ENCODE results near the gene MAEL. TPM values are rescaled to one million over a fixed set of nuclear protein-coding genes. Genes with fewer than 3 reads are reported as not detected.

Gene MAEL
- total RNA-seq, 1 donor from 2014 or later = 0.11 TPM

- H3K9ac ChIP-seq (ENCODE audit: low read length) = no peak overlapping the region
- Mint-ChIP-seq H3K27ac (ENCODE audit: unreplicated experiment) (no peak overlapping the region), H3K9me3 (ENCODE audit: unreplicated experiment) (peaks cover 2% of the 10 kb centered on the region), H3K4me1 (ENCODE audit: low read depth, unreplicated experiment) (peaks cover 4% of the 10 kb centered on the region), H3K36me3 (ENCODE audit: low read depth, unreplicated experiment) (no peaks in the 10 kb centered on the region), H3K27me3 (ENCODE audit: low read depth, unreplicated experiment) (peaks cover 2% of the 10 kb centered on the region), H3K4me3 (ENCODE audit: unreplicated experiment) (no peak overlapping the region)
- no peaks in the 10 kb centered on the region for H3K36me3 ChIP-seq (ENCODE audit: insufficient read depth, low read length)
- no peak overlapping the region for H3K4me3 ChIP-seq (ENCODE audit: insufficient read depth, low read depth, low read length)
- H2AFZ ChIP-seq (ENCODE audit: low read depth, low read length) = no peak overlapping the region
- H3K27ac ChIP-seq (ENCODE audit: low read depth, low read length) = no peak overlapping the region
- no peaks in the 10 kb centered on the region for H4K20me1 ChIP-seq (ENCODE audit: insufficient read depth, low read length)
- no peaks in the 10 kb centered on the region for H3K4me1 ChIP-seq (ENCODE audit: insufficient read depth, low read length)
- peaks cover 6% of the 10 kb centered on the region for H3K27me3 ChIP-seq (ENCODE audit: insufficient read depth, low read length)
- H3K79me2 ChIP-seq (ENCODE audit: insufficient read depth, low read length) = no peaks in the 10 kb centered on the region
- TF ChIP-seq, protein P1, sequence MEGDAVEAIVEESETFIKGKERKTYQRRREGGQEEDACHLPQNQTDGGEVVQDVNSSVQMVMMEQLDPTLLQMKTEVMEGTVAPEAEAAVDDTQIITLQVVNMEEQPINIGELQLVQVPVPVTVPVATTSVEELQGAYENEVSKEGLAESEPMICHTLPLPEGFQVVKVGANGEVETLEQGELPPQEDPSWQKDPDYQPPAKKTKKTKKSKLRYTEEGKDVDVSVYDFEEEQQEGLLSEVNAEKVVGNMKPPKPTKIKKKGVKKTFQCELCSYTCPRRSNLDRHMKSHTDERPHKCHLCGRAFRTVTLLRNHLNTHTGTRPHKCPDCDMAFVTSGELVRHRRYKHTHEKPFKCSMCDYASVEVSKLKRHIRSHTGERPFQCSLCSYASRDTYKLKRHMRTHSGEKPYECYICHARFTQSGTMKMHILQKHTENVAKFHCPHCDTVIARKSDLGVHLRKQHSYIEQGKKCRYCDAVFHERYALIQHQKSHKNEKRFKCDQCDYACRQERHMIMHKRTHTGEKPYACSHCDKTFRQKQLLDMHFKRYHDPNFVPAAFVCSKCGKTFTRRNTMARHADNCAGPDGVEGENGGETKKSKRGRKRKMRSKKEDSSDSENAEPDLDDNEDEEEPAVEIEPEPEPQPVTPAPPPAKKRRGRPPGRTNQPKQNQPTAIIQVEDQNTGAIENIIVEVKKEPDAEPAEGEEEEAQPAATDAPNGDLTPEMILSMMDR (IDR thresholded peaks at IDR 0.05; ENCODE audit: insufficient read depth, low read depth, low read length) = no peak
- TF ChIP-seq EZH2 (IDR thresholded peaks at IDR 0.05; ENCODE audit: insufficient read depth, low read length) = no peak
- no peaks in the 10 kb centered on the region for H3K9me3 ChIP-seq (ENCODE audit: insufficient read depth, low read depth, low read length)
- FAIRE-seq (no peak), DNase-seq (ENCODE audit: low read depth) (no peak)
- no peak overlapping the region for H3K4me2 ChIP-seq (ENCODE audit: low read length)
Observed at GRCh38 chr1:167012570-167012969, 23.5 kb downstream of the MAEL start.

GRCh38 chr1:167013108-167013929, 24.2 kb downstream of the MAEL start:
- H3K27me3 Mint-ChIP-seq (ENCODE audit: low read depth, unreplicated experiment) = peaks cover 2% of the 10 kb centered on the region
- FAIRE-seq = no peak

More at GRCh38 chr1:167013108-167013929, 24.2 kb downstream of the MAEL start:
- Mint-ChIP-seq H3K4me1 (ENCODE audit: low read depth, unreplicated experiment) (peaks cover 4% of the 10 kb centered on the region), H3K4me3 (ENCODE audit: unreplicated experiment) (no peak overlapping the region), H3K27ac (ENCODE audit: unreplicated experiment) (no peak overlapping the region), H3K36me3 (ENCODE audit: low read depth, unreplicated experiment) (no peaks in the 10 kb centered on the region), H3K9me3 (ENCODE audit: unreplicated experiment) (peaks cover 2% of the 10 kb centered on the region)
- TF ChIP-seq EZH2 (IDR thresholded peaks at IDR 0.05; ENCODE audit: insufficient read depth, low read length) = no peak
- TF ChIP-seq, protein P1 (IDR thresholded peaks at IDR 0.05; ENCODE audit: insufficient read depth, low read depth, low read length) = no peak
- Histone ChIP-seq H3K79me2 (ENCODE audit: insufficient read depth, low read length) (no peaks in the 10 kb centered on the region), H3K9me3 (ENCODE audit: insufficient read depth, low read depth, low read length) (no peaks in the 10 kb centered on the region), H2AFZ (ENCODE audit: low read depth, low read length) (no peak overlapping the region), H4K20me1 (ENCODE audit: insufficient read depth, low read length) (no peaks in the 10 kb centered on the region), H3K4me3 (ENCODE audit: insufficient read depth, low read depth, low read length) (no peak overlapping the region), H3K27ac (ENCODE audit: low read depth, low read length) (no peak overlapping the region), H3K27me3 (ENCODE audit: insufficient read depth, low read length) (peaks cover 6% of the 10 kb centered on the region), H3K4me2 (ENCODE audit: low read length) (no peak overlapping the region), H3K4me1 (ENCODE audit: insufficient read depth, low read length) (no peaks in the 10 kb centered on the region), H3K9ac (ENCODE audit: low read length) (no peak overlapping the region), H3K36me3 (ENCODE audit: insufficient read depth, low read length) (no peaks in the 10 kb centered on the region)
- DNase-seq (ENCODE audit: low read depth) = no peak

Measured in astrocyte (in vitro differentiated cells and primary cell).